SK-N-SH treated with all-trans-retinoic acid at 6 μM for 48 hours (cell line): ENCODE data around the gene F9.

Source experiments
- ATAC-seq: fragments of 200-7000 bp; cut with Tn5 transposase; 3 replicates; pipeline ENCODE4 v1.9.1; 2020; ENCODE audit warnings: mild to moderate bottlenecking, moderate library complexity
- BACH2 ChIP-seq: fragments of 250-450 bp; sonication (Bioruptor Pico); IDR thresholded peaks from 2 replicates; pipeline ENCODE4 v1.9.0; 2021; ENCODE audit warnings: mild to moderate bottlenecking, borderline replicate concordance
- CSDC2 ChIP-seq: fragments of 250-450 bp; sonication (Bioruptor Pico); IDR thresholded peaks from 2 replicates; pipeline ENCODE4 v1.5.0; 2020; ENCODE audit warnings: mild to moderate bottlenecking, moderate library complexity
- CSRNP3 ChIP-seq: fragments of 250-450 bp; sonication (Bioruptor Pico); IDR thresholded peaks from 2 replicates; pipeline ENCODE4 v1.5.1; 2021; ENCODE audit warnings: mild to moderate bottlenecking, moderate library complexity
- ESRRG ChIP-seq: fragments of 250-450 bp; sonication (Bioruptor Pico); IDR thresholded peaks from 2 replicates; pipeline ENCODE4 v1.6.1; 2021; ENCODE audit warnings: mild to moderate bottlenecking
- GLIS3 ChIP-seq: fragments of 250-450 bp; sonication (Bioruptor Pico); IDR thresholded peaks from 2 replicates; pipeline ENCODE4 v1.5.0; 2020; ENCODE audit warnings: mild to moderate bottlenecking, moderate library complexity
- ISL1 ChIP-seq: fragments of 250-450 bp; sonication (Bioruptor Pico); IDR thresholded peaks from 2 replicates; pipeline ENCODE4 v2.1.2; 2022; ENCODE audit warnings: mild to moderate bottlenecking, moderate library complexity
- OSR1 ChIP-seq: fragments of 250-450 bp; sonication (Bioruptor Pico); IDR thresholded peaks from 2 replicates; pipeline ENCODE4 v1.8.0; 2022; ENCODE audit warnings: moderate library complexity, mild to moderate bottlenecking, inconsistent platforms
- PATZ1 ChIP-seq: fragments of 250-450 bp; sonication (Bioruptor Pico); IDR thresholded peaks from 2 replicates; pipeline ENCODE4 v1.8.0; 2020; ENCODE audit warnings: mild to moderate bottlenecking, moderate library complexity, borderline replicate concordance
- POU6F1 ChIP-seq: fragments of 250-450 bp; sonication (Bioruptor Pico); IDR thresholded peaks from 2 replicates; pipeline ENCODE4 v1.8.0; 2021; ENCODE audit warnings: low read depth, mild to moderate bottlenecking, moderate library complexity, borderline replicate concordance
- PPARA ChIP-seq: fragments of 250-450 bp; sonication (Bioruptor Pico); IDR thresholded peaks from 2 replicates; pipeline ENCODE4 v1.5.0; 2020; ENCODE audit warnings: mild to moderate bottlenecking, borderline replicate concordance
- RARB ChIP-seq: fragments of 250-450 bp; sonication (Bioruptor Pico); IDR thresholded peaks from 2 replicates; pipeline ENCODE4 v1.8.0; 2021; ENCODE audit warnings: mild to moderate bottlenecking, moderate library complexity
- SNAI2 ChIP-seq: fragments of 250-450 bp; sonication (Bioruptor Pico); IDR thresholded peaks from 2 replicates; pipeline ENCODE4 v1.5.0; 2020; ENCODE audit warnings: mild to moderate bottlenecking, moderate library complexity
- TCF4 ChIP-seq: fragments of 250-450 bp; sonication (Bioruptor Pico); IDR thresholded peaks from 2 replicates; pipeline ENCODE4 v1.8.0; 2021; ENCODE audit warnings: mild to moderate bottlenecking, moderate library complexity, borderline replicate concordance
- TOX ChIP-seq: fragments of 250-450 bp; sonication (Bioruptor Pico); IDR thresholded peaks from 2 replicates; pipeline ENCODE4 v1.8.0; 2021; ENCODE audit warnings: mild to moderate bottlenecking, moderate library complexity, borderline replicate concordance
- ZC3H10 ChIP-seq: fragments of 250-450 bp; sonication (Bioruptor Pico); IDR thresholded peaks from 2 replicates; pipeline ENCODE4 v1.5.1; 2021; ENCODE audit warnings: mild to moderate bottlenecking, moderate library complexity
- ZFP3 ChIP-seq: fragments of 250-450 bp; sonication (Bioruptor Pico); IDR thresholded peaks from 2 replicates; pipeline ENCODE4 v1.5.0; 2020; ENCODE audit warnings: mild to moderate bottlenecking, moderate library complexity
- ZFP30 ChIP-seq: fragments of 450-650 bp; formaldehyde crosslinking; IDR thresholded peaks from 2 replicates; pipeline ENCODE4 v1.5.0; 2022; ENCODE audit warnings: mild to moderate bottlenecking, moderate library complexity
- ZNF565 ChIP-seq: fragments of 450-650 bp; formaldehyde crosslinking; conservative IDR thresholded peaks from 2 replicates; pipeline ENCODE4 v1.5.0; 2020; ENCODE audit warnings: low read depth, mild to moderate bottlenecking, moderate library complexity
- ZNF70 ChIP-seq: fragments of 450-650 bp; formaldehyde crosslinking; IDR thresholded peaks from 2 replicates; pipeline ENCODE4 v1.5.0; 2020; ENCODE audit warnings: mild to moderate bottlenecking, moderate library complexity
- ZNF8 ChIP-seq: fragments of 450-650 bp; formaldehyde crosslinking; IDR thresholded peaks from 2 replicates; pipeline ENCODE4 v1.5.0; 2020; ENCODE audit warnings: mild to moderate bottlenecking, moderate library complexity
- TF ChIP-seq, protein P1 (sequence below): fragments of 250-450 bp; sonication (Bioruptor Pico); IDR thresholded peaks from 2 replicates; pipeline ENCODE4 v1.5.0; 2020; ENCODE audit warnings: mild to moderate bottlenecking, moderate library complexity
- TF ChIP-seq, protein P2 (sequence below): fragments of 250-450 bp; sonication (Bioruptor Pico); IDR thresholded peaks from 2 replicates; pipeline ENCODE4 v1.5.1; 2020; ENCODE audit warnings: low read depth, mild to moderate bottlenecking, moderate library complexity

The F9 gene

DNA sequence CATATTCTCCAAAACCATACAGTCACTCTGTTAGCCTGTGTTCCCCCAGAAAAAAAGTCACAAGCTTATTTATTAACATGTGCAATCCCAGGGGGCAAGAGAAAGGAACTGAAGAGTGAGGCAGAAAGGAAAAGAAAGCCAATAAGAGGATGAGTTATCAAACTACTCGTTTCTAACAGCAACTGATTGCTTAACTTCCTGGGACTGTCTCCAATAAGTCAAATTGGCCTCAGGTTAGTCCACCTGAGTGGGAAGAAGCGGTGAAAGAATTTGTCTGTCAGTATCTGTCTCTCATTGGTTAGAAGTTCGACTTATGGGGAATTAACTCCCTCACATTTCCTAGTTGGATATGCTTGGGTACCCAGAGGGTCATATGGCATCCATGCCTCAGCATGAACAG lies 14.1 kb downstream of the F9 start:
- TF ChIP-seq RARB (CRISPR knock-in tag) (no peak), CSDC2 (no peak), BACH2 (no peak), GLIS3 (CRISPR knock-in tag) (no peak), ZNF70 (CRISPR knock-in tag) (no peak), ZNF565 (CRISPR knock-in tag) (no peak), CSRNP3 (CRISPR knock-in tag) (no peak), ESRRG (no peak), PATZ1 (CRISPR knock-in tag) (no peak), ZC3H10 (CRISPR knock-in tag) (no peak), ZFP30 (CRISPR knock-in tag) (no peak), SNAI2 (CRISPR knock-in tag) (no peak), PPARA (no peak), ZNF8 (CRISPR knock-in tag) (no peak)
- TF ChIP-seq, protein P1, sequence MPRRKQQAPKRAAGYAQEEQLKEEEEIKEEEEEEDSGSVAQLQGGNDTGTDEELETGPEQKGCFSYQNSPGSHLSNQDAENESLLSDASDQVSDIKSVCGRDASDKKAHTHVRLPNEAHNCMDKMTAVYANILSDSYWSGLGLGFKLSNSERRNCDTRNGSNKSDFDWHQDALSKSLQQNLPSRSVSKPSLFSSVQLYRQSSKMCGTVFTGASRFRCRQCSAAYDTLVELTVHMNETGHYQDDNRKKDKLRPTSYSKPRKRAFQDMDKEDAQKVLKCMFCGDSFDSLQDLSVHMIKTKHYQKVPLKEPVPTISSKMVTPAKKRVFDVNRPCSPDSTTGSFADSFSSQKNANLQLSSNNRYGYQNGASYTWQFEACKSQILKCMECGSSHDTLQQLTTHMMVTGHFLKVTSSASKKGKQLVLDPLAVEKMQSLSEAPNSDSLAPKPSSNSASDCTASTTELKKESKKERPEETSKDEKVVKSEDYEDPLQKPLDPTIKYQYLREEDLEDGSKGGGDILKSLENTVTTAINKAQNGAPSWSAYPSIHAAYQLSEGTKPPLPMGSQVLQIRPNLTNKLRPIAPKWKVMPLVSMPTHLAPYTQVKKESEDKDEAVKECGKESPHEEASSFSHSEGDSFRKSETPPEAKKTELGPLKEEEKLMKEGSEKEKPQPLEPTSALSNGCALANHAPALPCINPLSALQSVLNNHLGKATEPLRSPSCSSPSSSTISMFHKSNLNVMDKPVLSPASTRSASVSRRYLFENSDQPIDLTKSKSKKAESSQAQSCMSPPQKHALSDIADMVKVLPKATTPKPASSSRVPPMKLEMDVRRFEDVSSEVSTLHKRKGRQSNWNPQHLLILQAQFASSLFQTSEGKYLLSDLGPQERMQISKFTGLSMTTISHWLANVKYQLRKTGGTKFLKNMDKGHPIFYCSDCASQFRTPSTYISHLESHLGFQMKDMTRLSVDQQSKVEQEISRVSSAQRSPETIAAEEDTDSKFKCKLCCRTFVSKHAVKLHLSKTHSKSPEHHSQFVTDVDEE, result no peak
- no peak for ATAC-seq

GRCh38 chrX:139554376-139554775 lies 23.8 kb downstream of the F9 start:
- TF ChIP-seq ZNF8 (CRISPR knock-in tag), result no peak
- TF ChIP-seq OSR1, result no peak
- TF ChIP-seq PPARA, result no peak
- TF ChIP-seq RARB (CRISPR knock-in tag), result no peak
- no peak for TF ChIP-seq CSRNP3 (CRISPR knock-in tag)
- no peak for TF ChIP-seq CSDC2
- no peak for TF ChIP-seq PATZ1 (CRISPR knock-in tag)
- no peak for TF ChIP-seq ZFP3 (CRISPR knock-in tag)
- TF ChIP-seq, protein P1, result no peak
- no peak for TF ChIP-seq ZFP30 (CRISPR knock-in tag)
- no peak for TF ChIP-seq ZNF70 (CRISPR knock-in tag)
- TF ChIP-seq, protein P2, sequence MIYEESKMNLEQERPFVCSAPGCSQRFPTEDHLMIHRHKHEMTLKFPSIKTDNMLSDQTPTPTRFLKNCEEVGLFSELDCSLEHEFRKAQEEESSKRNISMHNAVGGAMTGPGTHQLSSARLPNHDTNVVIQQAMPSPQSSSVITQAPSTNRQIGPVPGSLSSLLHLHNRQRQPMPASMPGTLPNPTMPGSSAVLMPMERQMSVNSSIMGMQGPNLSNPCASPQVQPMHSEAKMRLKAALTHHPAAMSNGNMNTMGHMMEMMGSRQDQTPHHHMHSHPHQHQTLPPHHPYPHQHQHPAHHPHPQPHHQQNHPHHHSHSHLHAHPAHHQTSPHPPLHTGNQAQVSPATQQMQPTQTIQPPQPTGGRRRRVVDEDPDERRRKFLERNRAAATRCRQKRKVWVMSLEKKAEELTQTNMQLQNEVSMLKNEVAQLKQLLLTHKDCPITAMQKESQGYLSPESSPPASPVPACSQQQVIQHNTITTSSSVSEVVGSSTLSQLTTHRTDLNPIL (CRISPR knock-in tag), result no peak
- TF ChIP-seq TCF4, result no peak
- TF ChIP-seq ZC3H10 (CRISPR knock-in tag), result no peak
- TF ChIP-seq TOX (CRISPR knock-in tag), result no peak
- no peak for TF ChIP-seq ISL1
- no peak for TF ChIP-seq GLIS3 (CRISPR knock-in tag)
- no peak for TF ChIP-seq POU6F1 (CRISPR knock-in tag)
- ATAC-seq, result no peak
